ENCODE measurements around the gene MCRS1.

MCRS1 gene

GRCh38 chr12:49556391-49557186, 11.4 kb downstream of the MCRS1 start:
- no peak for DNase-seq (ENCODE audit: low read depth)

- no peak for DNase-seq (ENCODE audit: low read depth)
These were observed 12.1 kb downstream of the MCRS1 start for GRCh38 chr12:49555631-49556390.

- DNase-seq (ENCODE audit: low read depth) = no peak
These were observed 13.7 kb downstream of the MCRS1 start for GRCh38 chr12:49554266-49554665.

- DNase-seq (ENCODE audit: low read depth) = no peak
These were observed 14.3 kb downstream of the MCRS1 start for GRCh38 chr12:49553512-49554088.

- no peak for DNase-seq (ENCODE audit: low read depth)
These were observed 15.0 kb downstream of the MCRS1 start for GRCh38 chr12:49552899-49553298.

GRCh38 chr12:49552425-49552824, 15.5 kb downstream of the MCRS1 start:
- DNase-seq (ENCODE audit: low read depth) = no peak

DNA sequence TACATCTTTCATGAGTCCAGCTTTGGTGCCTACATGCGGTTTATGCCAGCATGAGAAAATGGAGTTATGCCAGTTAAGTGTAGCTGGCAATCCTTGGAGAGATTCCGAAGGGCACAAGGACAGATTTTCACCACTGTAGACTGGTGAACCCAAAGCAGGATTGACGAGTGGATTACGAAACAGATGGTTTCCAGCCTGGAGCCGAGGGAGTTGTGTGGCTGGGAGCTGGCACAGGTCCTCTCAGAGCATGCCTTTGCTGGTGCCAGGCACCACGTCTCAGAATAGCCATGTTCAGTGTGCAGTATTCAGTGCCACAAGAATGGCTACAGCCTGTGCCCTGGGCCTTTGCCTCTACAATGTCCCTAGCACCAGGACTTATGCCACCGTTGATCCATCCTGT, 15.9 kb downstream of the MCRS1 start:
- no peak for DNase-seq (ENCODE audit: low read depth)

- no peak for DNase-seq (ENCODE audit: low read depth)
These were observed 17.2 kb downstream of the MCRS1 start for GRCh38 chr12:49550693-49551252.

DNA sequence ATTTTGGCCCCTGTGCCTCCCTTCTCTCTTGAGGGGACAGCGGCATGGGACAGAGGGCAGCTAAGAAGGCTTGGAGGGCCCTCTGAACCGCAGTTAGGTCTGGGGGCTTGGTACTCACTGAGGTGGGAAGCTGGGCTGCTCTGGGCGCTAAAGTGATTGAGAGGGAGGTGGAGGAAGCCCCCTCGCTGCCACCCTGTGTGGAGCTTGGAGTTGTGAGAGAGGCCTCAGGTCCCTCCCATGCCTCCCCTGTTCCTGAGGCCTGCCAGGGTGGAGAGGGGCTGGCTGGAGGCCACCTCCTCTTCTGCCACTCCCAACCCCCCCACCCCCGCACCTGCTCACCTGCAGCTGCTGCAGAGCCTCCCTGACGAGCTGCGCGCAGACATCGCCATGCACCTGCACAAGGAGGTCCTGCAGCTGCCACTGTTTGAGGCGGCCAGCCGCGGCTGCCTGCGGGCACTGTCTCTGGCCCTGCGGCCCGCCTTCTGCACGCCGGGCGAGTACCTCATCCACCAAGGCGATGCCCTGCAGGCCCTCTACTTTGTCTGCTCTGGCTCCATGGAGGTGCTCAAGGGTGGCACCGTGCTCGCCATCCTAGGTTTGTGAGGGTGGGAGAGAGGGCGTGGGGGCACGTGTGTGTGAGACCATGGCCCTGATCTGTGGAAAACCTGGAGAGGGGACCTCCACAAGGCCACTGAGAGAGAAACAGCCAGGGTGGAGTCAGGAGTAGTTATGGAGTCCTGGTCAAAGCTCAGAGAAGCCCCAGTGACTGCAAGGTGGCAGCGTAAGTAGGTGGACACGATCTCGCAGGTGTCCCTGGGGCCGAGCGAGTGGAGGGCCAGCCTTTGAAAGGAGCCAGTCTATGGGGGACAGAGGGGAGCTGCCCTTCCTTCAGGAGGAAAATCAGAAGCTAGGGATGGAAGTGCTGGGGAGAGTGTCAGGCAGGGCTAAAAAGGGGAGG, 17.9 kb downstream of the MCRS1 start:
- no peak for DNase-seq (ENCODE audit: low read depth)

GRCh38 chr12:49548822-49549648, 18.9 kb downstream of the MCRS1 start:
- no peak for DNase-seq (ENCODE audit: low read depth)

GRCh38 chr12:49548481-49548821, 19.5 kb downstream of the MCRS1 start:
- DNase-seq (ENCODE audit: low read depth) = no peak

DNA sequence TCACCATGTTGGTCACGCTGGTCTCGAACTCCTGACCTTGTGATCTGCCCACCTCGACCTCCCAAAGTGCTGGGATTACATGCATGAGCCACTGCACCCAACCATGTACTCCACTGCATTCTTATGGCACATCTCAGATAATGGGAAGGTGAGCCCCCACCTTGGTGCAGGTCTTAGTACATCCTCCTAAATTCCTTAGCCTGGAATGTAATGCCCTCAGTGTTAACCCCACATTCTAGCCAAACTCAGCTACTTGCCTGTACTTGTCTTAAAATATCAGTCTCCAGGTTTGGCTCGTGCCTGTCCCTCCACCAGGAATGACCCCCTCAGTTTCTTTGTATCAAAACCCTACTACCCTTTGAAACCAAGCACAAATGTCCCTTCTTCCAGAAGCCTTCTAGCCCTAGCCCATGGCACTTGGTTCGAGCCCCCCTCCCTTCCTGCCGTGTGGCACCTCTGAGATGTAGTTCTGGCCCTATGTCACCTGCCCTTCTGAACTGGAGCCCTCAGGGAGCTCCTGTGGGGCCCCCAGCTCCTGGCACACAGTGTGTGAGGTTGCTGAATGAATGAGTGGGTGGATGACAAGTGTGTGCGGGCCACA, 20.8 kb downstream of the MCRS1 start:
- DNase-seq (ENCODE audit: low read depth) = no peak

DNA sequence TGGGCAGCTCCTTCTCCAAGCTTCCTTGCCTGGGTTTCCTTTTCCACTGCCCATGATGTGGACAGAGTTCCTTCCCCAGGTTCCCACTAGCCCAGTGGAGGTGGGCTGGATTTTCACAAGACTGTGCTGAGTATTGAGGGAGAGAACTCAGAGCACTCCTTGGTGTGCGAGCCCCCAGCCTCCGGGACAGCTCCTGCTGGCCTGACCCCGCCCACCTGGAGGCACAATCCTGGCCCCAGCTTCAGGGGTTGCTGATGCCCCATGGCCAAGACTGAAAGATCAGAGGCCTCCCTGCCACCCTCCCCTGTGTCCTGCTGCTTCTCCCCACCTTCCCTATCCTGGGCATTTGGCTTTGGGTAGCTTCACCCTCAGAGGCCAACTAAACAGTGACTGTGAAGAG, 21.5 kb downstream of the MCRS1 start:
- DNase-seq (ENCODE audit: low read depth) = no peak

GRCh38 chr12:49545815-49546214, 22.1 kb downstream of the MCRS1 start:
- DNase-seq (ENCODE audit: low read depth) = no peak

- DNase-seq (ENCODE audit: low read depth) = no peak
These were observed 23.8 kb downstream of the MCRS1 start for GRCh38 chr12:49543914-49544815.

GRCh38 chr12:49543221-49543913, 24.6 kb downstream of the MCRS1 start:
- no peak for DNase-seq (ENCODE audit: low read depth)

GRCh38 chr12:49542592-49543160, 25.3 kb downstream of the MCRS1 start:
- no peak for DNase-seq (ENCODE audit: low read depth)

- no peak for DNase-seq (ENCODE audit: low read depth)
These were observed 25.9 kb downstream of the MCRS1 start for GRCh38 chr12:49541911-49542505.
